ENCODE data around the gene PRDM9.
"Not testable (repeated sequence)": the region's sequence is repeated elsewhere in the genome, so short reads cannot be mapped to it uniquely, and the experiment has no call there.

PRDM9 gene

DNA sequence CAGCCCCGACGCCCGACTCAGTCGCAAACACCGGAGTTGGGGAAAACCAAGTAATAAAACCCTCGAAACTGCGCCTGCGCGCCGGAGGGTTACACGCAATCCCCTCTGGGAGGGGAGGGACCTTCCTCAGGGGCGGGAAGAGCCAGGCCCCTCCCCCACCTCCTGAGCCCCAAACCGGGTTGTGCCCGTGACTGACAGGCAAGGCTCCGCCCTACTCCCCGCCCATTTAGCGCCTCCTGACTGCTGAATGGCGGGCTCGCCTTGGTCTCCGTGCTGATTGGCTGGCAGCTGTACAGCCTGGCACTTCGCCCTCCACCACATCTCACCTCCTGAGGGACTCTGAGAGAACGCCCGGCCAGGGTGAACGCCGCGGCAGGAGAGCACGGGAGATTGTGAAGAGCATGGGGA is at the start of gene PRDM9:
TSS of gene PRDM9 (plus strand) at position 332 of the 408 bp plus-strand sequence. CDS start 1,425 bp downstream, outside the sequence.
- DNase-seq (ENCODE audit: low read depth): no peak

DNA sequence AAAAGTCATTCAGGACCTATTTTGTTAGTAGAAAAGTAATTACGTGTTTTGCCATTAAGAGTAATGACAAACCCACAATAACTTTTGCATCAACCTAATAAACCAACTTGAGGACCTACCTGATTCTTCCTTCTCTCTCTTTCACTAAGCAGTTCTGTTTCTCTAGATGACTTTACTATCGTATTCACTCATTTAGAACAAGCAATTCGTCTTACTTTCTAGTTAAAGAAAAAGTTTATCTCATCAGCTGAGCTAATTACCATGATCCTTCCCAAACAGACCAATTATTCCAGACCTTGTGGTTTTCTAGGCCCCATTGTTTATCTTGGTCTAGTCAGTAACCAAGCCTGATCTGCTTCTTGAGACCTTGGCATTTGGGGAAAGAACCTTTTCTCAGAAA is 49.6 kb upstream of the PRDM9 start:
- DNase-seq (ENCODE audit: low read depth): no peak

DNA sequence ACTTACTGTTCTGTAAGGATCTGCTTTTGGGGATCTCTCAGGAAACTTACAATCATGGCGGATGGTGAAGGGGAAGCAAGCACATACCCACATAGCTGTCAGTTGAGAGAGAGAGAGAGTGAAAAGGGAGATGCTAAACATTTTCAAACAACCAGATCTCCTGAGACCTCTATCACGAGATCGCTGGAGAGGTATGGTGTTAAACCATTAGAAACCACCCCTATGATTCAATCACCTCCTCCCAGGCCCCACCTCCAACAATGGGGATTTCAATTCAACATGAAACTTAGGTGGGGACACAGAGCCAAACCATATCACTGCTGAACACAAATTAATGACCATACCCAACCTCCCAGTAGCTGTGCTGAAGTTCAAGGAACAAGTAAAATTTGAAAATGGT is 48.2 kb upstream of the PRDM9 start:
- no peak for DNase-seq (ENCODE audit: low read depth)

DNA sequence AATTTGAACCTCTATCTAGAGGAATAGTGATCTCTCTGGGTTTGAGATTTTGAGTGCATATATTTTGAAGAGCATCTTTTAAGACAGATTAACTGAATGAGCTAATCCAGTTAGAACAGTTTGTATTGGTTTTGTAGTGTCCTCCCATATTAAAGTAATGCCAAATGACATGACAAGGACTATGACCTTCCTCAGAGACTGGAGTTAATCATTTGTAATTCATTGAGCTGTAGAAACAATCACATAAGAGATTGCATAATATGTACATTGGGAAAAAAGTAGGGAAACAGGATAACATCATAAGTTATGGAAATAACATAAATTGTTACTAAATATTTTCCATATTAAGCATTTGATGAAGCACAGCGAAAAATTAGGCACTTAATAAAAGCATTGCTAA is 45.8 kb upstream of the PRDM9 start:
- no peak for DNase-seq (ENCODE audit: low read depth)

DNA sequence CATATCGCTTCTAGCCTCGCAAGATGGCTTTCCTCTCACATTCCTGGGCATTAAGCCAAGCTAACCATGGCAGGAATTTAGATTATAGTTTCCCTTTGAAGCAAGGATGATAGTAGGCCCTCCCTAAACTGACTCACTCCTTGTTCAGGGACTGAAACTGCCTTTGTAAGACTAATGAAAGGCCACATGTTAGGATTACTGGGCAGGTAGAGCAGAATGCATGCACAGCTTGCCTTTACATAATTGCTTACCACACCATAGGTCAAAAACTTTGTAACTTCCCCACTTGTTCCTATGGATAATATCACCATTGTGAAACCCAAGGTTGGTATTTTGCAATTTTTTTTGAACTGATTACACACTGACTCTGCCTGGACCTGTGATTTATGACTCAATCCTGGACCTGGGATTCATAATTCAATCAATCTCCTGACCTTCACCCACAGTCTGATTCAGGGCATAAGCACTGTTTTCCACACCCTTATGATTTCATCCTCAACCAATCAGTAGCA is 41.0 kb upstream of the PRDM9 start:
- DNase-seq (ENCODE audit: low read depth): no peak

DNA sequence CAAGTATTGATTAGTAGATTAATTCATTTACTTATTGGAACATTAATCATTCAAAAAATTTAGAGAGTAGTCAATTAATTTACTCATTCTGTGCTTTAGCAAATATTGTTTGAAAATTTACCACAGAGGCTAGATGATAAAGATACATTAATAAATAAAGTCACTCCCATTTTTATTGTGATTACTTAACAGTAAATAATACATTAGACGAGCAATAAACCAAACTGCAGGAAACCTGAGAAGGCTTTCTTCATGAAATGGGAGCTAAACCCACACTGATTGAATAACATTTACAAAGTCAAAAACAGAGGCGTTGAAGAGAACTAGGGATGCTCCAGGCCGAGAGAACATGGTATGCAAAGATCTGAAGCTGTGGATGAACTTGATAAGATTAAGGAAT is 38.8 kb upstream of the PRDM9 start:
- no peak for DNase-seq (ENCODE audit: low read depth)

DNA sequence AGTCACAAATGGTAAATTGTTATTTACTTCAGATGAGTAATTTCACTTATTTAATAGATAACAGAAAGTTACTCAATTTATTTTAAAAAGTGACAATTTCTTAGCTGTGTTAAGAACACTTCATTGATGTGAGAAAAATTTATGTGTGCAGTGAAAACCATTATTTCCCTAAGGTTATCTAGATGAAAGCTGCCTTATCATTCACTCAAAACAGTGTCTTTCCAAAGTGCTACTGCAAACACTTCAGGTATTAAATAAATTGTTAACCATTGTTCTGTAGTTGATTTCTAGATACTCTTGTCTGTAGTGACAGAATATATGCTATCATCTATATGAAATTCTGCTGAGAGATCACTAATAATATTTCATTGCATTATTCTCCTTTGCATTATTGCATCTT is 33.5 kb upstream of the PRDM9 start:
- no peak for DNase-seq (ENCODE audit: low read depth)

DNA sequence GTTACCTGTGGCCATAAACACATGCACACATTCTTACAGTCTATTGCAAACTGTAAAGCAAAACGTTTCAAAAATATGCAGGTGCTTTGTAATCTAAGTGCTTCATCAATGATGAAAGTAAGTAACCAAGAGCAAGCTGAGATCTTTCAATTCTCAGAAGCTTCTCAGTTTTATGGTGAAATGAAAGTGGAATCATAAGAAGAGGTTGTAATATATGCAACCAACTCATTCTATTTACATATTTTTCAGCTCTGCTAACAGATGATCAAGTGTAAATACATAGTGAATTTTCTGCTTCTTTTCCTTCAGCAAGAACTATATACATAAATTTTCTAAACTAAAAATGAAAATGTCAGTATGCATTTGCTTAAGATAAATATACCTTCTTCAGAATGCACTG is 33.1 kb upstream of the PRDM9 start:
- no peak for DNase-seq (ENCODE audit: low read depth)

DNA sequence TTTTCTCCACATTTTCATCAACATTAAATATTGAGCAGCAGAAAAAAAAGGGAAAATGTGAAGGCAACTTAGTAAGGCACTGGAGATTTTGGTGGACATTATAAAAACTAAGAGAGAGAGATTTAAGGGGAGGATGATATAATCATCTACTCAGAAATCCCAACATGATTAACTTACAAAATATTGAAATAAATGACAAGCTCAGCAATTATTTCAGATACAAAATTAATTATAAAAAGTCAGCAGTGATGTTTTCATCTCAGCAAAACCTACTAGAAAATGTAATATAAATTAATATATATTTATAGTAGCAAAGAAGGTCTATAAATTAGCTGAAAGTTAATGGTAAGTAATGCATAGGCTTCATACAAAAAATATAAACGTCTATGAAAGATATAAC is 30.8 kb upstream of the PRDM9 start:
- DNase-seq (ENCODE audit: low read depth): no peak

DNA sequence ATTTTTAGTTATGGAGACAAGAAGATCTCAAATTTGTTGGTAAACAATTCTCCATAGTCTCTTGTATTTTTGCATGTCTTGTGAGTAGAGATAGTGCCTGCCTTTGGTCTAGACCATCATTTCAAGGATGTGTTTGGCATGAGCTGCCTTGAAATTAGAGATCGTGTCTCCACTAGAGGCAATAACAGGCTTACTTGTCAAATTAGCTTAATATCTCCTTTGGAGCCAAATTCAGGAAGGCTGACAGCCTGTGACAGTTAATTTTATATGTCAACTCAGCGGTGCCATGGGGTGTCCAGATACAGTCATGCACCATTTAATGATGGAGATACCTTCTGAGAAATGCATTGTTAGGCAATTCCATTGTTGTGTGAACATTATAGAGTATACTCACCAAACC is 24.8 kb upstream of the PRDM9 start:
- DNase-seq (ENCODE audit: low read depth): no peak

DNA sequence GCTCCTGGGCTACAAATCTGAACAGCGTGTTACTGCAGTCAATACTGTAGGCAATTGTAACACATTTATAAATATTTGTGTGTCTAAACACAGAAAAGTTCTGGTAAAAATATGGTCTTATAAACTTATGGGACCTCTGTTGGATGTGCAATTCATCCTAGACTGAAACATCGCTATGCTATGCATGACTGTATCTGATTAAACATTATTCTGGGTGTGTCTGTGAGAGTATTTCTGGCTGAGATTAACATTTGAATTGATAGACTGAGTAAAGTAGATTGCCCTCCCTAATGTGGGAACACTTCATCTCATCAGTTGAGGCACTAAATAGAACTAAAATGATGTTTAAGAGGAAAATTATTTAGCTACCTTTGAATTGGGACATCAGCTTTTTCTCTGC is 24.3 kb upstream of the PRDM9 start:
- no peak for DNase-seq (ENCODE audit: low read depth)

DNA sequence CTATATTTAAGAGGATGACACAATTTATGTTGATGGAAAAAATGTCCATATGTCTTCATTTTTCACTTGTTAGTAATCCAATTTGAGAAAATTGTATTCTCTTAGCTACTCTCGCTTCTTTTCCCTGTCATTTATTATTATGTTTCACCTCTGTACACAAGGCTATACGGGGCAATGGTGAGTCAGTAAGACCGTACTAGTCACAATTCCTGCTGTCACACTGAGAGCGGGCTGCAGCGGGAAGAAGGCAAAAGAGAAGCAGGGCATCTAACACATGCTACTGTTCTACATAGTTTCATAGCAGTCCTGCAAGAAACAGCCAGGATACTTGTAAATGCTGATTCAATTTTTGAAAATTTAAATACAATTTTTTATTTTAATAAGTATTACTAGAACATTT is 23.3 kb upstream of the PRDM9 start:
- DNase-seq (ENCODE audit: low read depth): no peak

DNA sequence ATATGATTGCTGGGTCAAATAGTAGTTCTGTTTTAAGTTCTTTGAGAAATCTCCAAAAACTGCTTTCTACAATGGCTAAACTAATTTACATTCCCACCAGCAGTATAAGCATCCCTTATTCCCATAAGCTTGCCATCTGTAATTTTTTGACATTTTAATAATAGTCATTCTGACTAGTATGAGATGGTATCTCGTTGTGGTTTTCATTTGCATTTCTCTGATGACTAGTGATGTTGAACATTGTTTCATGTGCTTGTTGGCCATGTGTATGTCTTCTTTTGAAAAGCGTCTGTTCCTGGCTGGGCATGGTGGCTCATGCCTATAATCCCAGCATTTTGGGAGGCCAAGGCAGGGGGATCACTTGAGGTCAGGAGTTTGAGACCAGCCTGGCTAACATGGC is 21.2 kb upstream of the PRDM9 start:
- not testable (repeated sequence) for DNase-seq (ENCODE audit: low read depth)

DNA sequence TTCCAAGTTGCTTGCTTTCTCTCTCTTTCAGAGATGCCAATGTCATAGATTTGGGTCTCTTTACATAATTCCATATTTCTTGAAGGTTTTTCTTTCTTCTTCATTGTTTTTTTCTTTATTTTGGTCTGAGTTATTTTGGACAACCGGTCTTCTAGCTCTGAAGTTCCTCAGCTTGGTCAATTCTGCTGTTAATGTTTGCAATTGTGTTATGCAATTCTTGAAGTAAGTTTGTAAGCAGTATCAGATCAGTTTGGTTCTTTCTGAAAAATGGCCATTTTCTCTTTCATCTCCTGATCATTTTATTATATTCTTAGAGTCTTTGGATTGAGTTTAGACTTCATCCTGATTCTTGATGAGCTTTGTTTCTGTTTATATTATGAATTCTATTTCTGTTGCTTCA is 16.4 kb upstream of the PRDM9 start:
- DNase-seq (ENCODE audit: low read depth): no peak

DNA sequence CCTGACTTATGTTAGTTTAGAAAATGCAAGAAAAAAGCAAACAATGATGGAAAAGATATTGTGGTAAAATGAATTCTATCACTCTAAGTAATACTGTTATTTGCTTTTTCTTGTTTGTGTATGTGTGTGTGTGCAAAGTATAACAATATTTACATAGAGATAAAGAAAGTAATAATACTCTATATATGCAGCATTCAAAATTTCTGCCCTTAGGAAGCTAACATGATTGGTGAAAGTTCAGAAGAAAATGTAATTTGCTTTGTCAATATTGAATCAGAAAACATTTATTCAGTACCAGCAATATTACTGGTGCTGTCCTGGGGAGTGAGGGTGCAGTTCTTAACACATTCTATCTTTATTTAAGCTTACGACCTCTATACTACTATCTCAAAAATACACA is 12.9 kb upstream of the PRDM9 start:
- no peak for DNase-seq (ENCODE audit: low read depth)

DNA sequence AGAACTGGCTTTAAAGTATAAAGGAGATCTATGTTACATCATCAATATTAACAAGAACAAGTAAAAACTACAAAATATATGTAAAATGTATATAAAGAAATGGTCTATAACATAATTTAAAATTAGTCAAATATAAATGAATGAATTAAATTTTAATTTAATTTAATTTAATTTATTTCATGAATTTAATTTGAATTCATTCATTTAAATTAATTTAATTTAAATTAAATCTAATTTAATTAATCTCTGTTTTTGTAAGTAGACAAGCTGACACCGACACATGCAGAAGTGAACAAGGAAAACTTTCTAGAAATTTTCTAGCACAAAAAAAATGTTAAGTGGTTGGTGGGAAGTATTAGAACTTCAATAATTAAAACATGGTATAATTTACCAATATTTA is 10.8 kb upstream of the PRDM9 start:
- DNase-seq (ENCODE audit: low read depth): no peak

DNA sequence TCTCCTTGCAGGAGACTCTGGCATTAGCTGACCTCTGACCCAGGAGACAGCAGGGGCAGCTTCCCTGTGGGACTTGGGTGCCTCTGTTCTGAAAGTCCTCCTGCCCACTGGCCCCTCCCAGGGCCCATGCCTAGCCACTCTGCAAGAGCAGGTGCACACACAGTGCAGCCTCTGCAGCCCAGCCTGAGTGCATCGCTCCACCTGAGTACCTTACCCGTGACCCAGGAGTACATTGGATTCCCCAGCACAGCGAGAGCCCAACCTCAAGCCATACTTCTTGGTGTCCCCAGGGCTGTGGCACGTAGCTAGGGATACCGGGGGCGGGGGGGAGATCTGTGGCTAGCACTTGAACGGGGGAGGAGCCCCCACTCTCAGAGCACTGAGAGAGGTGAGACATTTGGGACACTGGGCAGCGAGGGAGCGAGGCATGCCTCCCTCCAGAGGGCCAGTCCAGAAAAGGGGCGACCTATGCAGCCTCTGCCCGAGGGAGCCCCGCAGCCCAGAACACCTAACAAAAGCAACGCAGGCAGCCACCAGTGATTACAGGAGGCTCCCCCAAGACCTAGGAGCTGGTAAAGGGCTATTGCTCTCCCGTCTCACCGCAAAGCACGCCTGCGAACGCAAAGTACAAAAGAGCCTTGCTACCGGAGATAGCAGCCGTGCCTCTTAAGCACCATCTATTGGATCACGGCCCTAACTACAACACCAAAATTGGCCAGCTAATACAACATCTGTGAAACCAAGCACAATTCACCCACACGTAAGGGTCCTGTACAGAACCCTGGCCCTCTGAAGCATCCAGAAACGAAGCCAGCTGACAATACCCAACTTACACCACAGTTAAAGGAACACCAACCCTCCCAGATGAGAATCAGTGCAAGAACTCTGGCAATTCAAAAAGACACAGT is 826 bp upstream of the PRDM9 start:
- no peak for DNase-seq (ENCODE audit: low read depth)

DNA sequence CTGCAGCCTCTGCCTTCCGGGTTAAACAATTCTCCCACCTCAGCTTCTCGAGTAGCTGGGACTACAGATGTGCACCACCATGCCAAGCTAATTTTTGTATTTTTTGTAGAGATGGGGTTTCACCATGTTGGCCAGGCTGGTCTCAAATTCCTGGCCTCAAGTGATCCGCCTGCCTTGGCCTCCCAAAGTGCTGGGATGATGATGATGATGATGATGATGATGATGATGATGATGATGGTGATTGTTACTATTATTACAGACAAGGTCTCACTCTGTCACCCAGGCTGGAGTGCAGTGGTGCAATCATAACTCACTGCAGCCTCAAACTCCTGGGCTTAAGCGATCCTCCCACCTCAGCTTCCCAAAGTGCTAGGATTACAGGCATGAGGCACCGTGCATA is 3.0 kb downstream of the PRDM9 start:
- DNase-seq (ENCODE audit: low read depth): not testable (repeated sequence)

DNA sequence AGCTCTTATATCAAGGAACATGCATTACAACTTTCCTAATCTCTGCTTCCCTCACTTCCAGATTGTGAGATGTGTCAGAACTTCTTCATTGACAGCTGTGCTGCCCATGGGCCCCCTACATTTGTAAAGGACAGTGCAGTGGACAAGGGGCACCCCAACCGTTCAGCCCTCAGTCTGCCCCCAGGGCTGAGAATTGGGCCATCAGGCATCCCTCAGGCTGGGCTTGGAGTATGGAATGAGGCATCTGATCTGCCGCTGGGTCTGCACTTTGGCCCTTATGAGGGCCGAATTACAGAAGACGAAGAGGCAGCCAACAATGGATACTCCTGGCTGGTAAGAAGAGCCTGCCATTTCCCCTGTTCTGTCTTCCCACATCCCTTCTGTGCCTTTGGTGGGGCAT is 15.1 kb downstream of the PRDM9 start:
- no peak for DNase-seq (ENCODE audit: low read depth)

DNA sequence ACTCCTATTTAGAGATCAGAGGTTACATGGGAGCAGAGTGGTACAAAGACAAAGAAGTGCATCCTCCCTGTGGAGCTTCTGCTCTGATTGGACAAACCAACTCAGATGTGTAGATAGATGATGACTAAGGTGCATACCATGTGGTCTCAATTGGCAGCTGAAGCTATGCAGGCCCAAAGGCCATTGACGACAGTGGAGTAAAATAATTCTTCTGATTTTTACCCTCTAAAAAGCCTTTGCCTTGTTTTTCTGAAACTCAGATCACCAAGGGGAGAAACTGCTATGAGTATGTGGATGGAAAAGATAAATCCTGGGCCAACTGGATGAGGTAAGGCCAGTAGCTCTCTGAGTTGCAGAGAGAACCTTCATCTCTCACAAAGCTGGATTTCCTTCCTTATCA is 15.6 kb downstream of the PRDM9 start:
- DNase-seq (ENCODE audit: low read depth): no peak

DNA sequence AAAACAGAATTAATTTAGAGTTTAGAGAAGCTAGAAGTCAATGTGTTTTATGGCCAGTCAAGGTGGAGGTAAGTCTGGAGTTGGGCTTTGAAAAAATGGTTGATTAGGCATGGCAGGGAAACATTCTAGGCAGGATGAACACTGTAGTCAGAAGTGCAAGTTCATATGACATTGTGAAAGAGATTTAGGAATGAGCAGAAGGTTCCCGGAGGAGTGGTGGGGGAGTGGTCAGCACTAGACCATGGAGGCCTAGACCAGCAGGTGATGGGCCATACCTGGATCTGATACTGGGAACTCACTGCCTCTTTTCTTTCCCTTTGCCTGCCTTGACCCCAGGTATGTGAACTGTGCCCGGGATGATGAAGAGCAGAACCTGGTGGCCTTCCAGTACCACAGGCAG is 16.6 kb downstream of the PRDM9 start:
- no peak for DNase-seq (ENCODE audit: low read depth)

DNA sequence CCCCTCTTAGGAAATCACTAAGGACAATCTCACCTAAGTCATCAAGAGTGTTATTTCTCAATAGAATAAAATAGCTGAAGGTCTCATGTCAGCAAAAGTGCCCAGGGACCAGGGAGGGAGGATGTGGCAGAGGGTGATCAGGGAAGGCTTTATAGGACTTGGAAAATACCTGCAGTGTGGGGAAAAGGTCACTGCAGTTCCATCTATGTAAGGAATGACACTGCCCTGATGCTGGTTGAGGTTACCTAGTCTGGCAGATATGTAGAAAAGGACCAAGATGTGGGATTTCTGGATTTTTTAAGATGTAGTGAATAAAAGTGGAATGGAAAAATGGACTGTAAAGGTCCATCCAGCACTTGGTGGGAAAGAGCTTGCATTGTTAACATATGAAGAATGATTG is 18.3 kb downstream of the PRDM9 start:
- no peak for DNase-seq (ENCODE audit: low read depth)

DNA sequence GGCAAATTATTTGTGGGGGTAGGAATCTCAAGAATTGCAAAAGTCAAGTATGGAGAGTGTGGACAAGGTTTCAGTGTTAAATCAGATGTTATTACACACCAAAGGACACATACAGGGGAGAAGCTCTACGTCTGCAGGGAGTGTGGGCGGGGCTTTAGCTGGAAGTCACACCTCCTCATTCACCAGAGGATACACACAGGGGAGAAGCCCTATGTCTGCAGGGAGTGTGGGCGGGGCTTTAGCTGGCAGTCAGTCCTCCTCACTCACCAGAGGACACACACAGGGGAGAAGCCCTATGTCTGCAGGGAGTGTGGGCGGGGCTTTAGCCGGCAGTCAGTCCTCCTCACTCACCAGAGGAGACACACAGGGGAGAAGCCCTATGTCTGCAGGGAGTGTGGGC is 19.2 kb downstream of the PRDM9 start:
- DNase-seq (ENCODE audit: low read depth): not testable (repeated sequence)

Measured in GM04503 (cell line).